GM21526 (cell line): ENCODE data around the gene B9D1.

Experiments
- ATAC-seq: cut with Tn5 transposase; IDR thresholded peaks from one replicate; pipeline ENCODE4 v1.9.1; 2021; ENCODE audit warnings: moderate library complexity; ENCODE audit not compliant: unreplicated experiment, low FRiP score

The B9D1 gene

DNA sequence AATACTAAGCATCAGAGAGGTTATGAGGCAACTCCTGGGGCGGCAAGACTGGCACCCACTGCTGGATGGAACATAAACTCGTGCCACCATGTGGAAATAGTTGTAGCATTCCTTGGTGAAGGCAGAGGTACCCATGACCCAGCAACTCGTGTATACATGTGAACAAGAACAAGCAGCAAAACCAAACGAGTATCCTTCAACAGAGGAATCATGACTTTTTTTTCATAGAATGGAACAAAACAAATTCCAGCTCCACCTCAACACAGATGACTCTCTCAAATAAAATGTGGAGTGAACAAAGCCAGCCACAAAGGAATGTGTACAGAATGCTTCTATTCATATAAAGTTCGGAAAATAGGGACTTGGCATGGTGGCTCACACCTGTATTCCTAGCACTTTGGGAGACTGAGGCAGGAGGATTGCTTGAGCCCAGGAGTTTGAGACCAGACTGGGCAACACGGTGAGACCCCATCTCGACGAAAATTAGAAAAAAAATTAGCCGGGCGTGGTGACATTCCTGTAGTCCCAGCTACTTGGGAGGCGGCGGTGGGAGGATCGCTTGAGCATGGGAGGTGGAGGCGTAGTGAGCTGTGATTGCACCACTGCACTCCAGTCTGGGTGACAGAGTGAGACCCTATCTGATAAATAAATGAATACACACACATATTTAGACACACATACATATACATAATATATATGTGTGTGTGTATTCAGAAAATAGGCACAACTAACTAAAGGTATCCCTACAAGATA, 35.3 kb downstream of the B9D1 start:
- ATAC-seq, result no peak

DNA sequence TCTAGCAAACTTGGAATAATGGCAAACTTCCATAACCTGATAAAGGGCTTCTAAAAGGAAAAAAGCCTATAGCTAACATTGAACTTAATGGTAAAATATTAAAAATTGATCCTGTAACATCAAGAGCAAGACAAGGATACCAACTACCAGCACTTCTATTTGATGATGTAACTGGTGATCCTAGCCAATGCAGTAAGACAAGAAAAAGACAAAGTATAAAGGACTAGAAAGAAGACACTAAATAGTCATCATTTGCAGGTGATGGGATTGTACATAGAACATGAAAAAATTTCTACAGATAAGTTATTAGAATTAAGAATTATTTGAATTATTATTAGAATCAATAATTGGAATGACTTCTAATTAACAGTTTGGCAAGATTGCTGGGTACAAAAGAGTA, 37.0 kb downstream of the B9D1 start:
- ATAC-seq, result no peak

DNA sequence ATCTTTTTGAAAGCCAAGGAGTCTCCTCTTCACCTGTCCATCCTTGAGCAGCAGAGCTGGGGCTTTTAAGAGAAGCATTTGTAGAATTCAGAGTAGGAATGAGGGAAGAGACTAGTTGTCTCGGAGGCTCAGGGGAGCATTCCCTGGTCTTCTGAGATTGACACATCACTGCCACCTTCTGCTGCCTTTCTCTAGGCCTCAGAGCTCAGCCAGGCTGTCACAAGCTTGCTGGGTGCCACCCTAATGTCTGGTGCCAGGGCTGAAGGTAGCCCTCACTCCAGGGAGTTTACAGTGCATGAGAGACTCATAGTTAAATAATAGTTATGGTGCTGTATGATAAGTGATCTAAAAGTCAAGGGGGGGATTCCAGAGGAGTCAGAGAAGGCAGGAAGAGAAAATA, 39.7 kb downstream of the B9D1 start:
- no peak for ATAC-seq

DNA sequence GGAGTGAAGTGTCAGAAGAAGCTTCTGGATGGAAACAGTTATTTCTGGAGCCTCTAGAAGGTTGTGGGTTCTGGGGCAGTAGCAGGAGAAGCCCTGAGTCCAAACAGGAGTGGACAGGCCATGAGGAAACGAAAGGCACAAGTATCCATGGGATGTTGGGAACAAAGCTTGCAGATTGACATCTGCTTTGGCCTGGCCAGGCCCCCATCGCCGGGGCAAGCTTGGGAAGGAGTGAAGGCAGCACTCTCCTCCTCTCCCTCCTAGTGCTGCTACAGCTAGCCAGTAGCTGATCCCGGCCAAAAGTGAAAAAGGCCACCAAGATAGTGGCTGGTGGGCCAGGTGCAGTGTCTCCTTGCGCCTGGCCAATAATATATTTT, 40.4 kb downstream of the B9D1 start:
- ATAC-seq, result no peak

DNA sequence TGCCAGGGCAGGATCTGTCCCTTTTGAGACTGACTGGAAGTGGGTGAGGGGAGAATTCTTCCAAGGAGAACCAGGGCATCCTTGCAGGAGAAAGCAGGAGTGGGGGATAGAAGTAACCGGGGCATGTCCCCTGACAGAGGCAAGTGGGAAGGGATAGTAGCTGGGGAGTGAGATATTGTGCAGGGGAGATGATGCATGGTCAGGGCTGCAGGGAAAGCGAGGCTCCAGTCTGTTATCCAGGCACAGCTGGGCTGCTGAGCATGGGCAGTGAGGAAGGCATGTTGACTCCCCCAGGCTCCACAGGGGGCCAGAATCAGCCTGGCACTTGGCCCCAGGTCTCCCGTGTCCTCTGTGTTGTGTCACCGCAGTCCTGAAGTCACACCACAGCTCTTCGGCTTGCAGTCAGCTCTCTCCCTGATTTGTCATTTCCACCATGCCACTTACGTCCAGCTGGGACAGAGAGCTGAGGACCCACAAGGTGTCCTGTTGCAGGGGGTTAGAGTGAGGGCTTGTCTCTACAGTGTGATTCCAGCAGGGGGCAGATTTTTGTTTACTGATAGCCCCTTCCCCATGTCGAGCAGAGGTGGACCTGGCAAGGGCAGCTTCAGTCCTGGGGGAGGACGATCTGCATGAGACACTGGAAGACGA, 40.9 kb downstream of the B9D1 start:
- ATAC-seq, result no peak

DNA sequence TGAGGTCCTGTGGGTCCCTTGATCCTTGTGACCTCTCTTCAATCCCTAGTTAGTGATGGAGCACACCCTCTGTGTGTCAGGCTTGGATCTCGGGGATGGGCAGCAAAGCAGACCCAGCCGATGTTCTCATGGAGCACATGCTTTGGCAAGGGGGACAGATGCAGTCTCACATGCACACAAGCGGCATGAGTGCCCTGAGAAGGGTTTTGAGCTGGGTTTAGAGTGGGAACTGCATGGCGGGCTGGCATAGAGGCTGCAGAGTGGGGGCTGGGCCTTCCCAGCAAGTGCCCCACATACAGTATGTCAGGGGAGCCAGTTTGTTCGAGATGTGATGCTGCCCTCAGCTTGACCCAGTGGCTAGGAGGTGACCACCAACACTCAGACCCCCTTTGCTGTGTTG, 41.6 kb downstream of the B9D1 start:
- no peak for ATAC-seq

DNA sequence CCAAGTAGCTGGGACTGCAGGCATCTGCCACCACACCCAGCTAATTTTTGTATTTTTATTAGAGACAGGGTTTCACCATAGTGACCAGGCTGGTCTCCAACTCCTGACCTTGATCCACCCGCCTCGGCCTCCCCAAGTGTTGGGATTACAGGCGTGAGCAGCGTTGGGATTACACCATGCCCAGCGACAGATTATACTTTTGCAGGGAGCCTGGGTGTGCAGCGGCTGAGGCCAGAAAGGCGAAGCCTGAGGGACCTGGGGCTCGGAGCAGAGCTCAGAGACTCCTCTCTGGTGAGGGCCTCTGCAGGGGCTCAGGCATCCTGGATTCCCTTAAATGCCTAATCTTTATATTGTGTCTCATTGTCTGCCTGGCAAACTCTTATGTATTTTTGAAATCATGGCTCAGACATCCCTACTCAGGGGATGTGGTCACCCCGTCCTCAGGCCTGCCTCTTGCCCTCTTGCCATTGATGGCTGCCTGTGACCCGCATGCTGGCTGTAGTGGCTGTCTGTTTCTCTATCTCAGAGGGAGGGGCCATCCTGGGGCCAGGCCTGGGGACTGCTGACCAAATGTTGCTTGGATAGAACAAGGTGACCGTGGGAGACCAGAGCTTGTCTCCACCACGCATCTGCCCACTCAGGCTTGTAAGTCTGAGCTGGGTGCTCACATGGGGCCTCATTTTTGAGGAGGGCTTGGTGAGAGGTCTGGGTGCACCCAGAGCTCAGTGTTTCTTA, 42.6 kb downstream of the B9D1 start:
- ATAC-seq, result no peak

DNA sequence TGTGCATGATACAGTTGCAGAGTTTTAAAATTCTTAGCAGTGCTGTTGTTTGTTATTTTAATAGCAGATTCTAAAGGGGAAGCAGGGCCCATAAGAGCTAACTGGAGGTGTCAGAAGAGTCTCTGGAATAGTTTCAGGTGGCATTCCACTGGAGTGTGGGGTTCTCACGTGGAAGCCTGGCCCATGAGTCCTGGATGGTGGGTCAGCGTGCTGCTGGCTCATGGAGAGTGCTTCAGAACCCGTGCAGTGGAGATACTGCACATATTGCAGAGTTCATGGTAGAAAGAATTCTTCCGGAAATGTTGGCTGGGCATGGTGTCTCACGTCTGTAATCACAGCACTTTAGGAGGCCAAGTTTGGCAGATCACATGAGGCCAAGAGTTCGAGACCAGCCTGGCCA, 43.9 kb downstream of the B9D1 start:
- ATAC-seq, result no peak

DNA sequence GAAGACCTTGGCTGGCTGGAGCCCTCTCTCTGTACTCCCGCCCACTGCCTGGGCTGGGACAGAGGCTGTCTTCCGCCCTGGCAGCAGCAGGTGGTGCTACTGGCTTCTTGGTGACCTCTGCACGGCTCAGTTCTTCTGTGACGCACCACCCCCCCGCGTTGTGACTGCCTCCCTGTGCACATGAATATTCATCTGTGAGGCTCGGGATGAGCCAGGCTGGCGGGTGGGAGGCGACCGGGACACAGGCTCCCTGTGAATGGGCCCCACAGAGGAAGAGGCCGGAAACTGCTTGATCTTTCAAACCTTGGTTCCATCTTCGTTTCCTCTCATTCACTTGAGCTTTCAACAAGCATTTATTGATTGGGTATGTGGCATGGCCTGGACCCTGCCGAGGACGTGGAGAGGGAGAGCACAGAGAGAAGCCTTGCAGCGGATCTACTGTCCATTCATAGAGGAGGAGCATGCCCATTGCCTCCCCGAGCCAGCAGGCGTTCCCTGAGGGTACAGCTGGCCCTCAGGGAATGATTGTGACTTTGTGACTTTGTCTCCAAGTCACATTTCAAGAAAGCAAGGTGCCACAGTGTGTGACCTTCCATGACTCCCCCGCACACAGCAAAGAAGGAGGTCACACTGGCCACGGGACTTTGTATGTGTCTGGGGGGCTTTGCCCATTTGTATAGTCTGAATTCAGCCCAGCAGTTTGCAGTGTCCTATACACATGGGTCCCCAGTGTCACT, 45.0 kb downstream of the B9D1 start:
- ATAC-seq, result peak; percentile 86

DNA sequence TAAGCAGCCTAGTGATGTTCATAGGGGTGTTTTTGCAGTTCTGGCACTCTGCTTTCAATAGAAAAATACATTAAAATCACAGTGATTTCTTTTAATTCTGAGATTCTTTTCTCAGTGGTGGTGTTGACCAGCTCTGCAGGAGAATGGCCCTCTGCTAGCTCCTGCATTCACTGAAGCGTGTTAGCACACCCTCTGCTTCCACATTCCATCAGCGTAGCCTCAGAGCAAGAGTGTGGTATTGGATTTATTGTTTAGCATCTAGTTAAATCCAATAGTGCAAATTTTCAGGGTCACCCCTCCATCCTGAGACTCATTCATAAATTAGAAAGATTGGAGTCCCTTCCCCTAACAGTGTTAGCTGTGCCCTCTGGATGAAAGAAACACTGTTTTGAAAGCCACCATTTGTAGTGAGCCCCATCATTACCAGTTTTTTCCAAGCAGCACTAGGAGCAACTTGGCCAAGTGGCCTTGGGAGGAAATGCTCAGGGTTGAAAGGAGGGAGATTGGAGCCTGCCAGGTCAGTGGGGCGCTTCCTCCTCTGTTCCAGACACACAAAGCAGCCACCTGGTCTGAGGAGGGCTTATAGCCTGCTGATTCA, 45.7 kb downstream of the B9D1 start:
- ATAC-seq, result no peak

DNA sequence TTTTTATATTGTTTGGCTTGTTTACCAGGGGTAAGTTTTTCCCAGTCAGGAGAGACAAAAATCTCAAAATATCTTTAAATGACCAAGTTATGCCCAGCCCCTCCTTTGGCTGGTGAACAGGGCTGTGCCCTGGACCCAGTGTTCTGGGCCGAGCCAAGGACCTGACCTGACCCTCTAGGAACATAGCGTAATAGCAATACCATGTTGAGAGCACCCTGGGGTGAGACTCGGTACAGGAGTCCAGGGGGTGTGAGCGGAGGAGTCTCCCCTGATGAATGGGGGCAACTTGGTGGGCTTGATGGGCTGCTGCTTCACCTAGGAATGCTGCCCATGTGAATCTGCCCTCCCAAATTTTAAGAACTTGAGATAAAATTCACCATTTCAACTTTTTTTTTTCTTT, 47.4 kb downstream of the B9D1 start:
- no peak for ATAC-seq

DNA sequence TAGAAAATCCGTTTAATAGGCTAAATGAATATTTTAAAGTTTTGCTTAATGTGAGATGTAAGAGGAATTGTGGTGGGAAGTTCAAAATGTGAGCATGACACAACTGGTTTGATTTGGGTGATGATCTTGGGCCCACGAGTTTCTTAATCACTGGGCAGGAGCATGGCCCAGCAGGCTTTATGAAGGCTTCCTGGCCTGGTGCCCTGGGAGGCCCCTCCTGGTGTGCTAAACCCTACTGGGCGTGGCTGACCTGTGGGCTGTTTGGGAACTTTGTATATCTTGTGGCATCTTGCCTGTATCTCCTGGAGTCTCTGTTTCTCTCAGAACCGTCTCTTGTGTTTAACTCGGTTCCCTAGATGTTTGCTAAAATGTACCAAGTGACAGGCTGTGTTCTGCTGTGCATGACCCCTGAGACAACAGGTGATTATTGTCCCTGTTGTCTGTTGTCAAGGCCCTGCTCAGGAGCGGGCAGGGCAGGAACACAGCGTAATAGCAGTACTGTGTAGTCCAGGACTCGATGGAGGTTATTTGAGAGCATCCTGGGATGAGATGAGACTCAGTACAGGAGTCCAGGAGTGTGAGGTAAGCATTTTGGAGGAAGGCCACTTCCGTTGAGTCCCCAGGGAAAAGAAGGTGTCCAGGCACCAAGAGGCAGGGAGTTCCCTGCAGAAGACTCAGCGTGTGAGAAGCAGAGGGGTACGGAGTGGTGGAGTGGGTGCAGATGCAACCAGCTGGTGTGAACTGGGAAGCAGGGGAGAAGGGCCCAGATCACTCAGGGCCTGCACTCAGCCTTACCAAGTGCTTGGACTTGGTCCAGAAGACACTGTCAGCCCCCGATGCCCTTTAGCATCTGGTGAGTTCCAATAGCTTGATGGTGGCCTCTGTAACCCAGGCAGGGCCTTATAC, 48.5 kb downstream of the B9D1 start:
- no peak for ATAC-seq

DNA sequence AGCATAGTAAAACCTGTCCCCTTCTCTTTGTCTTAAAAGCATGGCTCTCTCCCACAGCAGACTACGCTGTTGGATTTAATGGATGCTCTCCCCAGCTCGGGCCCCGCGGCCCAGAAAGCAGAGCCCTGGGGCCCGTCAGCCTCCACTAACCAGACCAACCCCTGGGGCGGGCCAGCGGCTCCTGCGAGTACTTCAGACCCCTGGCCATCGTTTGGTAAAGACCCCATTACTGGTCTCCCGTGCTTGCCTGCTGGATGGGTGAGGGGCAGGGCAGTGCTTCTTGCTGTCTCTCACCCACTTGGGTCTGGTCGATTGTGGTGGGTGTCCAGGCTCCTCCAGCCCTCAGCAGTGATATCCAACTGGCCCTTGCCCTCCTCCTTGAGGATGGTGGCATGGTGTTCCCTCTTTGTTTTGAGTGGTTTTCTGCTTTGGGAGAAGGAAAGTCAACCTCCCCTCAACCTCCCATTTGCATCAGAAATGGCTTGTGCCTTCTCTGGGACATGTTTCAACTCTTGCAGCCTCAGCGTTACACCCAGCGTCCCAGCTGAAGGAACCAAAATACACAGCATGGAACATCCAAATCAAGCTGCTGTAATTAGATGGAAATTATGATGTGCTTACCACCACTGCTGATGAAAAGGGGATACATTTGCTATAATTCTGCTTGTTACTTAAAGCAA, 49.3 kb downstream of the B9D1 start:
- no peak for ATAC-seq

DNA sequence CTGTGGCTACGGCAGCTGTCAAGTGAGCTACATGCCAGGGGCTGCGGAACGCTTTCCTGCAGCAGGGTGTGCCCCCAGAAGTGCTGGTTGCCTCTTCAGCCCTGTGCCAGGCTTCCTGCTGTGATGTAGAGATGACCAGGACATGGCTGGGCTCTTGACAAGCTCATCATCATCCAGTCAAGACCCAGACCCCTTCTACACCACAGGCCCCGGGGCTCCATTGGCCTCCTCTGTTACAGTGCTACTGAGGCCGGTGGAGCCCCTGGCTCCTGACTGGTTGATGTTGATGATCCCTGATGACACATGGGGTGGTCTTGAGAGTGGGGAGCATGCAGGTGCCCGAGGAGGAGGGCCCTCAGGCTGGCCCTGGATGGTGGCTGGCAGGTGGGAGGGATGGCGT, 50.1 kb downstream of the B9D1 start:
- ATAC-seq, result no peak

DNA sequence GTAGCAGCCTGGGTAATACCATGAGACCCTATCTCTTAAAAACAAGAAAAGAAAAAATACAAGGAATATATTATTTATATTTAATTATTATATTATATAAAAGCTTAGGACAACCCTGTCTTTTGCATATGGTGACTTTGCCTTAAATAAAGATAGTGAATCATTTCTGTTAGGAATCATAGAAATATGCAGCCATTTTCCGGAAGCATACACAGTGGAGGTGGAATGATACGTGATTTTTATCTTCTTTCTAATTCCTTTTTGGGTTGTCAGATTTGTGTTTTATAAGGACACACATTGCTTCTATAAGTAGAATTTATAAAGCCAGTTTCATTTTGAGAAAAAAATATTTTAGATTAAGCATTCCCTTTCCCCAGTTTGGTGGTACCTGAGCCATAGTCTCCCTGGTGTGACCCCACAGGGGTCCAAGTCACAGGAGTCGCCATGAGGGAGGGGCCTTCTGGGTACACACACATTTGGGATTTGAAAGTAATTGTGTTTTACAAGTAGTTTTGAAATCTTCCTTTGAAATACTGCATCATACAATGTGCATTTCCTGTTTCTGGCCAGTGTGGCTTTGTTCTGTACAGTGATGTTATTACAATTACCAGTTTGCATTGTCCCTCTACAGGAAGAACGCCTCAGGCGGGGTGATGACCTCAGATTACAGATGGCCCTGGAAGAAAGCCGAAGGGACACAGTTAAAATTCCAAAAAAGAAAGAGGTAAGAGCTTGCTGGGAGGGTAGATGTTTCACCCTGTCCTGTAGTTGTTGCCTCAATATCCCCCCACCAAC, 50.9 kb downstream of the B9D1 start:
- no peak for ATAC-seq

DNA sequence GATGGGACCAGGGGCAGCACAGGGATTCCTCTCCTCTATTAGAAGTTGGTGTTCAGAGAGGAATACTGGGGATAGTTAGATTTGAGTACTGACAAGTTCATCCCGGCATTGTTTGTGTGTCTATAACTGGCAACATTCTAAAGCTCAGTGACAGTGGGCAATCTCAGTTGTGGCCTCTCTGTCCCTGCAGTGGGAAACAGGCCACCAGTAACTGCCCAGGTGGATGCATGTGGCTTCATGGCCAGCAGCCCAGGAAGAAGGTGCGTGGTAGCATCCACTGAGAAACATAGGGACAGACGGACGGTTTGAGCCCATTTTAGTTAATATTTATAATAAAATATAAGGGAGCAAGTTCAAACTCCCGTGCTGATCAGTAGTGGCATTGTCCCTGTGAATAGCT, 51.5 kb downstream of the B9D1 start:
- no peak for ATAC-seq

DNA sequence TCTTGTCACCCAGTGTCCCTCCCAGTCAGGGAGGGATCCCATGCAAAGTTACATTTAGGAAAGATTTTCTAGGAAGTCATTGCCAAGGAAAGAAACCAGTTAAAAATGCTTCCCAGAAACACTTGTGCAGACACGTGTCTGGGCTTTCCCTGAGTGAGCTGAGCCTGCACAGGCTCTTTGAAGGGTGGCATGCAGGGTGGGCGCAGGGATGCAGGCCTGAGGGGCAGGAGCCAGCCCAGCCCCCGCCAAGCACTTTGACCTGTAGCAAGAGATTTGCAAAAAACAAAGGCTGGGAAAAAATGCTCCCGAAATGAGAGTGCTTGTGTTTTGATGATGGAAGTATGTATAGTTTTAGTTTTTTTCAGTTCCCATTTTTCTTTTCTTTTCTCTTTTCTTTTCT, 52.4 kb downstream of the B9D1 start:
- ATAC-seq, result no peak

DNA sequence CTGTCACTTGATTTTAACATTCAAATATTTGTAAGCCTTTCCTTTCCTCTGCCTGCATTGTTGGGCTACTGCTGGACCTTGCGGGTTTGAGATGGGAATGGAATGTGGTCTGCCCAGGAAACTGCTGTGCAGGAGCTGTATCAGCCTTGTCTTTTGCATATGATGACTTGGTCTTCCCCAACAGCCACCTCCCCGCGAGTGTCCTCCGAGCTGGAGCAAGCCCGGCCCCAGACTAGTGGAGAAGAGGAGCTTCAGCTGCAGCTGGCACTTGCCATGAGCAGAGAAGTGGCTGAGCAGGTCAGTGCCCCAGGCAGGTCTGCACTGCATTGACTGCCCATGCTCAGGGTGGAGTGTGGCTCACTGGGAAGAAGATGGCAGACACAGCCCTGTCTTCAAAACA, 52.8 kb downstream of the B9D1 start:
- no peak for ATAC-seq
